ENCODE measurements around the gene KRT76.

The KRT76 gene

GRCh38 chr12:52805739-52806138 is 28.6 kb upstream of the KRT76 start:
- H3K4me3 ChIP-seq (ENCODE audit: low read depth, low read length, poor library complexity, severe bottlenecking), result no peak overlapping the region
- no peaks in the 10 kb centered on the region for H3K9me2 ChIP-seq (ENCODE audit: low read depth, low read length)
- H3F3A ChIP-seq (ENCODE audit: insufficient read depth, low read length), result no peaks in the 10 kb centered on the region
- H4K20me1 ChIP-seq (ENCODE audit: insufficient read depth, low read length), result no peaks in the 10 kb centered on the region
- no peak overlapping the region for H3K27ac ChIP-seq (ENCODE audit: low read depth, low read length, poor library complexity, severe bottlenecking)
- no peaks in the 10 kb centered on the region for H3K4me1 ChIP-seq (ENCODE audit: insufficient read depth, low read length, severe bottlenecking)
- no peak overlapping the region for H3K9ac ChIP-seq (ENCODE audit: low read length)
- H3K9me3 ChIP-seq (ENCODE audit: low read length), result no peaks in the 10 kb centered on the region
- H2AFZ ChIP-seq (ENCODE audit: low read length), result no peak overlapping the region
- H3K4me2 ChIP-seq (ENCODE audit: low read length), result no peak overlapping the region
- peaks cover 3% of the 10 kb centered on the region; the same call in 1 of the 2 replicates for H3K27me3 ChIP-seq (ENCODE audit: insufficient read depth, low read length)
- H3K79me2 ChIP-seq (ENCODE audit: insufficient read depth, low read length), result no peaks in the 10 kb centered on the region
- TF ChIP-seq EZH2 (IDR thresholded peaks at IDR 0.05; ENCODE audit: borderline replicate concordance, low read length) (no peak), CTCF (IDR thresholded peaks at IDR 0.05; ENCODE audit: low read length) (no peak)
- H3K36me3 ChIP-seq (ENCODE audit: insufficient read depth, low read length), result no peaks in the 10 kb centered on the region

GRCh38 chr12:52805000-52805399 is 27.9 kb upstream of the KRT76 start:
- Histone ChIP-seq H3K4me3 (ENCODE audit: low read depth, low read length, poor library complexity, severe bottlenecking) (no peak overlapping the region), H2AFZ (ENCODE audit: low read length) (no peak overlapping the region), H3K4me1 (ENCODE audit: insufficient read depth, low read length, severe bottlenecking) (no peaks in the 10 kb centered on the region), H3K9me3 (ENCODE audit: low read length) (no peaks in the 10 kb centered on the region), H3K9me2 (ENCODE audit: low read depth, low read length) (no peaks in the 10 kb centered on the region), H3K9ac (ENCODE audit: low read length) (no peak overlapping the region), H3F3A (ENCODE audit: insufficient read depth, low read length) (no peaks in the 10 kb centered on the region), H4K20me1 (ENCODE audit: insufficient read depth, low read length) (no peaks in the 10 kb centered on the region), H3K4me2 (ENCODE audit: low read length) (no peak overlapping the region), H3K36me3 (ENCODE audit: insufficient read depth, low read length) (no peaks in the 10 kb centered on the region), H3K27me3 (ENCODE audit: insufficient read depth, low read length) (peaks cover 3% of the 10 kb centered on the region; the same call in 1 of the 2 replicates), H3K79me2 (ENCODE audit: insufficient read depth, low read length) (no peaks in the 10 kb centered on the region), H3K27ac (ENCODE audit: low read depth, low read length, poor library complexity, severe bottlenecking) (no peak overlapping the region)
- no peak for TF ChIP-seq CTCF (IDR thresholded peaks at IDR 0.05; ENCODE audit: low read length)
- TF ChIP-seq EZH2 (IDR thresholded peaks at IDR 0.05; ENCODE audit: borderline replicate concordance, low read length), result no peak

GRCh38 chr12:52802442-52802841 is 25.3 kb upstream of the KRT76 start:
- H3K9me3 ChIP-seq (ENCODE audit: low read length), result no peaks in the 10 kb centered on the region
- TF ChIP-seq CTCF (IDR thresholded peaks at IDR 0.05; ENCODE audit: low read length), result no peak
- no peak for TF ChIP-seq EZH2 (IDR thresholded peaks at IDR 0.05; ENCODE audit: borderline replicate concordance, low read length)
- H3K27me3 ChIP-seq (ENCODE audit: insufficient read depth, low read length), result peaks cover 5% of the 10 kb centered on the region; the same call in 1 of the 2 replicates
- H3K9me2 ChIP-seq (ENCODE audit: low read depth, low read length), result no peaks in the 10 kb centered on the region
- no peaks in the 10 kb centered on the region for H3K36me3 ChIP-seq (ENCODE audit: insufficient read depth, low read length)
- H3K79me2 ChIP-seq (ENCODE audit: insufficient read depth, low read length), result no peaks in the 10 kb centered on the region
- H3F3A ChIP-seq (ENCODE audit: insufficient read depth, low read length), result no peaks in the 10 kb centered on the region
- H3K4me3 ChIP-seq (ENCODE audit: low read depth, low read length, poor library complexity, severe bottlenecking), result no peak overlapping the region
- H3K4me2 ChIP-seq (ENCODE audit: low read length), result no peak overlapping the region
- no peaks in the 10 kb centered on the region for H4K20me1 ChIP-seq (ENCODE audit: insufficient read depth, low read length)
- no peak overlapping the region for H3K9ac ChIP-seq (ENCODE audit: low read length)
- no peak overlapping the region for H3K27ac ChIP-seq (ENCODE audit: low read depth, low read length, poor library complexity, severe bottlenecking)
- no peaks in the 10 kb centered on the region for H3K4me1 ChIP-seq (ENCODE audit: insufficient read depth, low read length, severe bottlenecking)
- no peak overlapping the region for H2AFZ ChIP-seq (ENCODE audit: low read length)
